ENCODE results near the gene DDX54. TPM values are rescaled to one million over a fixed set of nuclear protein-coding genes. Genes with fewer than 3 reads are reported as not detected.
A peak's percentile ranks its signal among the peaks of the same experiment; 100 is the strongest.

Gene DDX54
- total RNA-seq, 1 donor from 2014 or later: 54.9 TPM

DNA sequence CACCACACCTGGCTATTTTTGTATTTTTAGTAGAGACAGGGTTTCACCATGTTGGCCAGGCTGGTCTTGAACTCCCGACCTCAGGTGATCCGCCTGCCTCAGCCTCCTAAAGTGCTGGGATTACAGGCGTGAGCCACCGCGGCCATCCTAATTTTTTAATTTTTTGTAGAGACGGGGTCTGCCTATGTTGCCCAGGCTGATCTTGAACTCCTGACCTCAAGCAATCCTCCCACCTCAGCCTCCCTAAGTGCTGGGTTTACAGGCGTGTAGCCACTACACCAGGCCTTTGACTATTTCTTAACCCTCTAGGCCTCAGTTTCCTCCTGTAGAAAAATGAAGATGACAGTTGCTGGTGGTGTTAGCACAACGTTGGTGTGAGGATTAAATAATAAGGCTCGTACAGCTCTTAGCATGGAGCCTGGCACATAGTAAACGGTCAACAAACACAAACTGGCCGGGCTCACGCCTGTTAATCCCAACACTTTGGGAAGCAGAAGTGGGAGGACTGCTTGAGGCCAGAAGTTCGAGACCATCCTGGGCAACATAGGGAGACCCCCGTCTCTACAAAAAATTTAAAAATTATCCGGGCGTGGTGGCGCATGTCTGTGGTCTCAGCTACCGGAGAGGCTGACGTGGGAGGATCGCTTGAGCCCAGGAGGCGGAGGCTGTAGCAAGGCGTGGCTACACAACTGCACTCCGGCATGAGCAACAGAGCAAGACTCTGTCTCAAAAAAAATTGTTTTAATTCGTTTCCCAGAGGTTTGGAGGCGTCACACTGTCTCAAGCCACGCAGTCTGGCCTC lies 979 bp downstream of the DDX54 start:
- H3K36me3 ChIP-seq: peaks cover 24% of the 10 kb centered on the region
- DNase-seq (peak; percentile 84), ATAC-seq (peak; percentile 59 to 65)
- peak overlapping the region; percentile 98 for H3K27ac ChIP-seq
- TF ChIP-seq, protein P1, sequence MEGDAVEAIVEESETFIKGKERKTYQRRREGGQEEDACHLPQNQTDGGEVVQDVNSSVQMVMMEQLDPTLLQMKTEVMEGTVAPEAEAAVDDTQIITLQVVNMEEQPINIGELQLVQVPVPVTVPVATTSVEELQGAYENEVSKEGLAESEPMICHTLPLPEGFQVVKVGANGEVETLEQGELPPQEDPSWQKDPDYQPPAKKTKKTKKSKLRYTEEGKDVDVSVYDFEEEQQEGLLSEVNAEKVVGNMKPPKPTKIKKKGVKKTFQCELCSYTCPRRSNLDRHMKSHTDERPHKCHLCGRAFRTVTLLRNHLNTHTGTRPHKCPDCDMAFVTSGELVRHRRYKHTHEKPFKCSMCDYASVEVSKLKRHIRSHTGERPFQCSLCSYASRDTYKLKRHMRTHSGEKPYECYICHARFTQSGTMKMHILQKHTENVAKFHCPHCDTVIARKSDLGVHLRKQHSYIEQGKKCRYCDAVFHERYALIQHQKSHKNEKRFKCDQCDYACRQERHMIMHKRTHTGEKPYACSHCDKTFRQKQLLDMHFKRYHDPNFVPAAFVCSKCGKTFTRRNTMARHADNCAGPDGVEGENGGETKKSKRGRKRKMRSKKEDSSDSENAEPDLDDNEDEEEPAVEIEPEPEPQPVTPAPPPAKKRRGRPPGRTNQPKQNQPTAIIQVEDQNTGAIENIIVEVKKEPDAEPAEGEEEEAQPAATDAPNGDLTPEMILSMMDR (IDR thresholded peaks at IDR 0.05): no peak
- no peaks in the 10 kb centered on the region for H3K9me3 ChIP-seq
- H3K4me3 ChIP-seq: peak overlapping the region; percentile 99
- peaks cover 28% of the 10 kb centered on the region for H3K4me1 ChIP-seq
- intact Hi-C loops (cut with DNase I): no loop called here
- no peaks in the 10 kb centered on the region for H3K27me3 ChIP-seq (ENCODE audit: low read depth)

- ATAC-seq (no peak), DNase-seq (no peak)
- no peak overlapping the region for H3K27ac ChIP-seq
- peaks cover 35% of the 10 kb centered on the region for H3K36me3 ChIP-seq
- H3K27me3 ChIP-seq (ENCODE audit: low read depth): no peaks in the 10 kb centered on the region
- peaks cover 28% of the 10 kb centered on the region for H3K4me1 ChIP-seq
- no peak overlapping the region for H3K4me3 ChIP-seq
- TF ChIP-seq, protein P1 (IDR thresholded peaks at IDR 0.05): no peak
- intact Hi-C loops (cut with DNase I): no loop called here
- no peaks in the 10 kb centered on the region for H3K9me3 ChIP-seq
These were observed 2.2 kb downstream of the DDX54 start for GRCh38 chr12:113183030-113183589.

DNA sequence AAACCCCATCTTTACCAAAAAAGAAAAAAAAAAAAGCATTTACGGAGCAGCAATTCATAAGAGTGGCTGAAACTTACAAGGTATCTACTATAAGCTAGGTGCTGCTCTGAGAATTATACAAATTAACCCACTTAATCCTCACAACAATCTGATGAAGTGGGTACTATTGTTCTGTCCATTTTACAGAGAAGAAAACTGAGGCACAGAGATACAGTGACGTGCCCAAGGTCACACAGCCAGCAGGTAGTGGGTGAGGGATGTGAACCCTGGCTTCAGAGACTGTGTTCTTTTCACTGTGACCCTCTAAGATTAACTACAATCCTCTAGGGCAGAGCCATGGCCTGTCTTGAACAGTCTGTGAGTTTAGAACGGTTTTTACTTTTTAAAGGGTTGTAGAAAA lies 3.3 kb downstream of the DDX54 start:
- ATAC-seq (no peak), DNase-seq (no peak)
- H3K27me3 ChIP-seq (ENCODE audit: low read depth): no peaks in the 10 kb centered on the region
- peaks cover 24% of the 10 kb centered on the region for H3K4me1 ChIP-seq
- H3K4me3 ChIP-seq: no peak overlapping the region
- no peak overlapping the region for H3K27ac ChIP-seq
- peaks cover 47% of the 10 kb centered on the region for H3K36me3 ChIP-seq
- H3K9me3 ChIP-seq: no peaks in the 10 kb centered on the region
- TF ChIP-seq, protein P1 (IDR thresholded peaks at IDR 0.05): no peak
- intact Hi-C loops (cut with DNase I): no loop called here

DNA sequence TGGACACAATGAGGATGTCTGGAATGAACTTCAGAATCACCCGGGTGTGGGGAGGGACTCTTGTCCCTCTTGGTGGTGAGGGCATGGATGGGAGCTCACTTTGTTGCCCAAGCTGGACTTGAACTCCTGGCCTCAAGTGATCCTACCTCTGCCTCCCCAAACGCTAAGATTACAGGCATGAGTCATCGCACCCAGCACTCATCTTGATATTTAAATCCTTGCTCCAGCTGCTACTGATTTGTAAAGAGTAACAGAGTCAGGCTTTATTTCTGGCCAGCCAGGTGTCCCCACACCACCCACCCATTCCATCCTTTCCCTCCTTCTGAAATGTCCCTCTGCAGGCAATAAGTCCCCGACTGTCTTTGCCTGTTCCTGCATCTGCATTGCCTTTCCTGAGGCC lies 4.9 kb downstream of the DDX54 start:
- DNase-seq (no peak), ATAC-seq (no peak)
- TF ChIP-seq, protein P1 (IDR thresholded peaks at IDR 0.05): no peak
- H3K4me1 ChIP-seq: peaks cover 14% of the 10 kb centered on the region
- peaks cover 63% of the 10 kb centered on the region for H3K36me3 ChIP-seq
- intact Hi-C loops (cut with DNase I): no loop called here
- no peak overlapping the region for H3K27ac ChIP-seq
- no peak overlapping the region for H3K4me3 ChIP-seq
- H3K9me3 ChIP-seq: no peaks in the 10 kb centered on the region
- no peaks in the 10 kb centered on the region for H3K27me3 ChIP-seq (ENCODE audit: low read depth)

DNA sequence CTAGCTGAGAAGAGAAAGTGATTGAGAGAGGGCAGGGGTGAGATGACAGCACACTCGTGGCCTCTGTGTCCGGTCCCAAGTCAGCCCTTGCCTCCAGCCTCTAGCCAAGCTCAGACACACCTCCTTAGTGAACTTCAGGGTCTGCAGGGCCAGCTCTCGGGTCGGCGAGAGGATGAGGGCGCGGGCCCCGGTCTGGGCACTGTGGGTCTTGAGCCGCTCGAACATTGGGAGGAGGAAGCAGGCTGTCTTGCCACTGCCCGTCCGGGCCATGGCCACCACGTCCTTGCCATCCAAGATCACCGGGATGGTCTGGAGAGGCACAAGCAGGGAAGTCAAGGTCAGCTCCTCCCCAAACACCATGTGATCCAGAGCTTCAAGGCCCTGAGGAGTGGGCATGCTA lies 6.3 kb downstream of the DDX54 start:
- Histone ChIP-seq H3K4me3 (no peak overlapping the region), H3K27me3 (ENCODE audit: low read depth) (no peaks in the 10 kb centered on the region), H3K27ac (no peak overlapping the region), H3K4me1 (peaks cover 17% of the 10 kb centered on the region), H3K36me3 (peaks cover 76% of the 10 kb centered on the region), H3K9me3 (no peaks in the 10 kb centered on the region)
- ATAC-seq (no peak), DNase-seq (no peak)
- TF ChIP-seq, protein P1 (IDR thresholded peaks at IDR 0.05): no peak
- intact Hi-C loops (cut with DNase I): no loop called here

All from lower lobe of right lung (tissue), 2 donors.